HG03432 (cell line): ENCODE results near the gene MYL3.
A peak's percentile ranks its signal among the peaks of the same experiment; 100 is the strongest.
"Not testable (repeated sequence)": the region's sequence is repeated elsewhere in the genome, so short reads cannot be mapped to it uniquely, and the experiment has no call there.

Experiments
- ATAC-seq: cut with Tn5 transposase; IDR thresholded peaks from one replicate; pipeline ENCODE4 v1.9.1; 2021; ENCODE audit warnings: mild to moderate bottlenecking, moderate library complexity; ENCODE audit not compliant: unreplicated experiment

MYL3 gene

GRCh38 chr3:46831316-46831715 lies 31.9 kb downstream of the MYL3 start:
- no peak for ATAC-seq

GRCh38 chr3:46830801-46831200 lies 32.4 kb downstream of the MYL3 start:
- no peak for ATAC-seq

GRCh38 chr3:46829699-46830208 lies 33.5 kb downstream of the MYL3 start:
- peak; percentile 85 for ATAC-seq

- no peak for ATAC-seq
Observed at GRCh38 chr3:46825450-46825849, 37.8 kb downstream of the MYL3 start.

- ATAC-seq = no peak
Observed at GRCh38 chr3:46824211-46824970, 38.9 kb downstream of the MYL3 start.

GRCh38 chr3:46823314-46823713 lies 39.9 kb downstream of the MYL3 start:
- ATAC-seq = not testable (repeated sequence)

- ATAC-seq = no peak
Observed at GRCh38 chr3:46821553-46821952, 41.7 kb downstream of the MYL3 start.

- no peak for ATAC-seq
Observed at GRCh38 chr3:46820852-46821251, 42.4 kb downstream of the MYL3 start.

GRCh38 chr3:46812237-46812791 lies 50.9 kb downstream of the MYL3 start:
- no peak for ATAC-seq

- no peak for ATAC-seq
Observed at GRCh38 chr3:46811615-46812236, 51.5 kb downstream of the MYL3 start.

- not testable (repeated sequence) for ATAC-seq
Observed at GRCh38 chr3:46808766-46809165, 54.5 kb downstream of the MYL3 start.
